HEK293 (cell line): ENCODE measurements around the gene FAM124B.

Source experiments
- CTCF ChIA-PET: fragments of 350-600 bp; formaldehyde crosslinking; extraction: SDS; loops from one replicate; lab custom pipeline; 2021; ENCODE audit warnings: antibody characterized with exemption; lab: Yijun Ruan, JAX
- POLR2A ChIA-PET: fragments of 300-600 bp; formaldehyde crosslinking; extraction: SDS; loops from one replicate; lab custom pipeline; 2020; ENCODE audit warnings: antibody characterized with exemption, inconsistent platforms; lab: Yijun Ruan, JAX
- H3K27ac ChIP-seq: fragments of 200-500 bp; sonication (Bioruptor generic); 2 replicates; pipeline ENCODE4 v1.5.1; 2014; ENCODE audit warnings: low read depth, low read length, control low read depth, inconsistent platforms; ENCODE audit errors: extremely low read depth
- H3K36me3 ChIP-seq, 2 experiments: fragments of 200-500 bp in 1 of 2; sonication (Bioruptor generic) in 1 of 2; 1 replicate in 1 of 2; 2 replicates in 1 of 2; pipeline ENCODE4 v1.5.1; 2014 to 2017; ENCODE audit warnings: inconsistent platforms in 2 of 2, low read length in 2 of 2; ENCODE audit not compliant: control insufficient read depth in 2 of 2, insufficient read depth in 1 of 2
- H3K4me1 ChIP-seq: fragments of 200-500 bp; sonication (Bioruptor generic); 2 replicates; pipeline ENCODE4 v1.5.1; 2014; ENCODE audit warnings: mild to moderate bottlenecking, low read length, inconsistent platforms; ENCODE audit not compliant: control insufficient read depth, insufficient read depth
- H3K4me3 ChIP-seq: 2 replicates; pipeline ENCODE4 v1.5.1; 2011; ENCODE audit warnings: low read depth, mild to moderate bottlenecking, control low read depth, low read length, moderate library complexity
- H3K9me3 ChIP-seq: fragments of 200-500 bp; sonication (Bioruptor generic); 2 replicates; pipeline ENCODE4 v1.5.1; 2014; ENCODE audit warnings: low read depth, low read length, inconsistent platforms; ENCODE audit not compliant: control insufficient read depth, insufficient read depth
- KLF10 ChIP-seq: fragments of 450-650 bp; IDR thresholded peaks from 2 replicates; pipeline ENCODE4 v1.5.1; 2018; ENCODE audit warnings: missing biosample characterization, mild to moderate bottlenecking, missing genetic modification characterization
- KLF8 ChIP-seq: fragments of 450-650 bp; formaldehyde crosslinking; IDR thresholded peaks from 2 replicates; pipeline ENCODE4 v1.5.1; 2016; ENCODE audit warnings: missing biosample characterization, missing genetic modification characterization
- WT1 ChIP-seq: fragments of 450-650 bp; formaldehyde crosslinking; IDR thresholded peaks from 2 replicates; pipeline ENCODE4 v1.5.1; 2016; ENCODE audit warnings: missing biosample characterization, missing genetic modification characterization
- YY2 ChIP-seq: fragments of 450-650 bp; formaldehyde crosslinking; IDR thresholded peaks from 2 replicates; pipeline ENCODE4 v1.5.1; 2016; ENCODE audit warnings: missing biosample characterization, missing genetic modification characterization
- ZBTB48 ChIP-seq: fragments of 450-650 bp; formaldehyde crosslinking; IDR thresholded peaks from 2 replicates; pipeline ENCODE4 v1.5.1; 2016; ENCODE audit warnings: missing biosample characterization, missing genetic modification characterization
- ZEB2 ChIP-seq: fragments of 450-650 bp; formaldehyde crosslinking; IDR thresholded peaks from 2 replicates; pipeline ENCODE4 v1.5.1; 2016; ENCODE audit warnings: missing biosample characterization, missing genetic modification characterization
- ZNF114 ChIP-seq: fragments of 450-650 bp; formaldehyde crosslinking; IDR thresholded peaks from 2 replicates; pipeline ENCODE4 v1.5.0; 2017; ENCODE audit warnings: missing biosample characterization, missing genetic modification characterization
- ZNF292 ChIP-seq: fragments of 450-650 bp; formaldehyde crosslinking; IDR thresholded peaks from 2 replicates; pipeline ENCODE4 v1.5.1; 2016; ENCODE audit warnings: low read depth, missing biosample characterization, missing genetic modification characterization, borderline replicate concordance
- ZNF350 ChIP-seq: fragments of 450-650 bp; formaldehyde crosslinking; IDR thresholded peaks from 2 replicates; pipeline ENCODE4 v1.5.0; 2017; ENCODE audit warnings: missing biosample characterization, mild to moderate bottlenecking, missing genetic modification characterization
- ZNF514 ChIP-seq: fragments of 450-650 bp; formaldehyde crosslinking; IDR thresholded peaks from 2 replicates; pipeline ENCODE4 v1.5.1; 2016; ENCODE audit warnings: missing biosample characterization, missing genetic modification characterization
- ZNF529 ChIP-seq: fragments of 450-650 bp; formaldehyde crosslinking; IDR thresholded peaks from 2 replicates; pipeline ENCODE4 v1.5.1; 2017; ENCODE audit warnings: missing genetic modification characterization, missing biosample characterization; ENCODE audit not compliant: insufficient replicate concordance
- ZNF830 ChIP-seq: fragments of 450-650 bp; IDR thresholded peaks from 2 replicates; pipeline ENCODE4 v1.5.0; 2018; ENCODE audit warnings: missing biosample characterization, missing genetic modification characterization, low read depth, mild to moderate bottlenecking, moderate library complexity
- TF ChIP-seq, protein P1 (sequence below): fragments of 450-650 bp; formaldehyde crosslinking; IDR thresholded peaks from 2 replicates; pipeline ENCODE4 v1.5.1; 2016; ENCODE audit warnings: missing biosample characterization, missing genetic modification characterization, low read depth
- TF ChIP-seq, protein P2 (sequence below): fragments of 450-650 bp; formaldehyde crosslinking; IDR thresholded peaks from 2 replicates; pipeline ENCODE4 v1.5.1; 2017; ENCODE audit warnings: missing biosample characterization, missing genetic modification characterization
- TF ChIP-seq, protein P3 (sequence below): fragments of 450-650 bp; formaldehyde crosslinking; IDR thresholded peaks from 2 replicates; pipeline ENCODE4 v1.5.1; 2016; ENCODE audit warnings: missing biosample characterization, missing genetic modification characterization
- TF ChIP-seq, protein P4 (sequence below): fragments of 450-650 bp; formaldehyde crosslinking; IDR thresholded peaks from 2 replicates; pipeline ENCODE4 v1.5.1; 2016; ENCODE audit warnings: missing biosample characterization, missing genetic modification characterization, borderline replicate concordance

The FAM124B gene

DNA sequence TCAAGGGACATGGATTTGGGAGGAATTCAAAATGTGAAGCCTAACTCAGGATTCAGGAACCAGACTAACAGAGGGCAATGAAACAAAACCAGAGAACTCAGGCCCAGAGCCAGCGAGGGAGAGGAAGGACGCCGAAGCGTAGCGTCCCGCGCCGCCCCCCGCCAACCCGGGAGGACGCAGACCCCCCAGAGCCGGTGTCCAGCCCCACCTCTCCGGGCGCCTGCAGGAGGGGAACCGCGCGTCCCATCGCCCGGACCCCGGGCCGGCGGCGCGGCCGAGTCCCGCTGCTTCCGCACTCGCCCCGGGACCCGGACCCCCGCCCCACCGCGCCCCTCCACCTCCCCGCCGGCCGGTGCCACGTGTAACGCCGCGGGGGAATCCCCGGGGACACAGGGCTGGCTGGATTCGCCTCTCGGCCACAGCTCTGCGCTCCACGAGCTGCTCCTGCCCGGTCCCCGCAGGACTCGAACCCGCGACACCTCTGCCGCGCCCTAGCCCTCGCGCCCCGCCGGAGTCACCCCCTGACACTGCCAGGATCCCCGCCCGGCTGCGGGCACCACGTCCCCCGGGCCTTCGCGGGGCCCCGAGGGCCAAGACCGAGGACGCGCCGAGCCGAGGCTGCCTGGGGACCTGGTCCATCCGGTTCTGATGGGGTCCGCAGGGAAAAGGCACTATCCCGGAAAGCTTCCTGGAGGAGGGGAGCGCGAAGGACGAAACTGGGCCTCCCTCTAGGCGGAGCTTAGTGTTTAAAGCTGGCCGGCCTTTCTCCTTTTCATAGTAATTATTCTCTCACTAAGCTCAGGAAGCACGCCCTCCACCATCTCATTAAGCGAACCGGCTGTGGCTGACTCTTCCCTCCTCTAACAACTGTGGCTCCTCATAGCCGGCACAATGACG, 40.4 kb upstream of the FAM124B start (continued):
- TF ChIP-seq, protein P1, sequence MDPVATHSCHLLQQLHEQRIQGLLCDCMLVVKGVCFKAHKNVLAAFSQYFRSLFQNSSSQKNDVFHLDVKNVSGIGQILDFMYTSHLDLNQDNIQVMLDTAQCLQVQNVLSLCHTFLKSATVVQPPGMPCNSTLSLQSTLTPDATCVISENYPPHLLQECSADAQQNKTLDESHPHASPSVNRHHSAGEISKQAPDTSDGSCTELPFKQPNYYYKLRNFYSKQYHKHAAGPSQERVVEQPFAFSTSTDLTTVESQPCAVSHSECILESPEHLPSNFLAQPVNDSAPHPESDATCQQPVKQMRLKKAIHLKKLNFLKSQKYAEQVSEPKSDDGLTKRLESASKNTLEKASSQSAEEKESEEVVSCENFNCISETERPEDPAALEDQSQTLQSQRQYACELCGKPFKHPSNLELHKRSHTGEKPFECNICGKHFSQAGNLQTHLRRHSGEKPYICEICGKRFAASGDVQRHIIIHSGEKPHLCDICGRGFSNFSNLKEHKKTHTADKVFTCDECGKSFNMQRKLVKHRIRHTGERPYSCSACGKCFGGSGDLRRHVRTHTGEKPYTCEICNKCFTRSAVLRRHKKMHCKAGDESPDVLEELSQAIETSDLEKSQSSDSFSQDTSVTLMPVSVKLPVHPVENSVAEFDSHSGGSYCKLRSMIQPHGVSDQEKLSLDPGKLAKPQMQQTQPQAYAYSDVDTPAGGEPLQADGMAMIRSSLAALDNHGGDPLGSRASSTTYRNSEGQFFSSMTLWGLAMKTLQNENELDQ (tag by site-specific recombination) = no peak

DNA sequence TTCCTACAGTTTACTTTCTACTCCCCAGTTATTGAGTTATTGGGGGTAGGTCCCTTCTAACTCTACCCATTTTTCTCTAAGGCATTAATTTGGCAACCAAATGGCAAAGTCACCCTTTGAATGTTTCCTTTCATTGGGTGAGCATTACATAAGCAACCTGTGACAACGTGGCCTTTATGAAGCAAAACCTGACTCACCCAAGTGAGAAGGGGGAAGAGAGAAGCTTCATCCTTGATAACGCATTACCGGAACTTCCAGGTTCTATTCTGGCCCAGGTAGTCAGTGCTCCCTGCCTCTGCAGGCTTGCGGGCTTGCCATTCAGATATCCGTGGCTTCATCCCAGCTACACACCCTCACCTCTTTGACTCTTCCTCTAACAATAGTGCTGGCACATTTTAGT, 39.1 kb upstream of the FAM124B start:
- ChIA-PET CTCF (interaction anchor here (0.8 to 2.2 kb wide), 5 partner anchors 9 to 210 kb away, joined by 3 to 6 read pairs (median 3); no protein-coding TSS in a partner anchor), POLR2A (no interaction called here)
- no peaks in the 10 kb centered on the region for H3K4me1 ChIP-seq
- H3K9me3 ChIP-seq = no peaks in the 10 kb centered on the region
- H3K4me3 ChIP-seq = no peak overlapping the region
- no peak for TF ChIP-seq KLF10 (tag by site-specific recombination)
- no peak for TF ChIP-seq ZNF114 (tag by site-specific recombination)
- TF ChIP-seq ZNF529 (tag by site-specific recombination) = no peak
- TF ChIP-seq ZNF514 (tag by site-specific recombination) = no peak
- TF ChIP-seq, protein P2, sequence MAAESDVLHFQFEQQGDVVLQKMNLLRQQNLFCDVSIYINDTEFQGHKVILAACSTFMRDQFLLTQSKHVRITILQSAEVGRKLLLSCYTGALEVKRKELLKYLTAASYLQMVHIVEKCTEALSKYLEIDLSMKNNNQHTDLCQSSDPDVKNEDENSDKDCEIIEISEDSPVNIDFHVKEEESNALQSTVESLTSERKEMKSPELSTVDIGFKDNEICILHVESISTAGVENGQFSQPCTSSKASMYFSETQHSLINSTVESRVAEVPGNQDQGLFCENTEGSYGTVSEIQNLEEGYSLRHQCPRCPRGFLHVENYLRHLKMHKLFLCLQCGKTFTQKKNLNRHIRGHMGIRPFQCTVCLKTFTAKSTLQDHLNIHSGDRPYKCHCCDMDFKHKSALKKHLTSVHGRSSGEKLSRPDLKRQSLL (tag by site-specific recombination) = no peak
- TF ChIP-seq, protein P3, sequence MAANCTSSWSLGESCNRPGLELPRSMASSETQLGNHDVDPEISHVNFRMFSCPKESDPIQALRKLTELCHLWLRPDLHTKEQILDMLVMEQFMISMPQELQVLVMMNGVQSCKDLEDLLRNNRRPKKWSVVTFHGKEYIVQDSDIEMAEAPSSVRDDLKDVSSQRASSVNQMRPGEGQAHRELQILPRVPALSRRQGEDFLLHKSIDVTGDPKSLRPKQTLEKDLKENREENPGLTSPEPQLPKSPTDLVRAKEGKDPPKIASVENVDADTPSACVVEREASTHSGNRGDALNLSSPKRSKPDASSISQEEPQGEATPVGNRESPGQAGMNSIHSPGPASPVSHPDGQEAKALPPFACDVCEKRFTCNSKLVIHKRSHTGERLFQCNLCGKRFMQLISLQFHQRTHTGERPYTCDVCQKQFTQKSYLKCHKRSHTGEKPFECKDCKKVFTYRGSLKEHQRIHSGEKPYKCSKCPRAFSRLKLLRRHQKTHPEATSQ = no peak
- no peak for TF ChIP-seq ZEB2
- TF ChIP-seq, protein P4, sequence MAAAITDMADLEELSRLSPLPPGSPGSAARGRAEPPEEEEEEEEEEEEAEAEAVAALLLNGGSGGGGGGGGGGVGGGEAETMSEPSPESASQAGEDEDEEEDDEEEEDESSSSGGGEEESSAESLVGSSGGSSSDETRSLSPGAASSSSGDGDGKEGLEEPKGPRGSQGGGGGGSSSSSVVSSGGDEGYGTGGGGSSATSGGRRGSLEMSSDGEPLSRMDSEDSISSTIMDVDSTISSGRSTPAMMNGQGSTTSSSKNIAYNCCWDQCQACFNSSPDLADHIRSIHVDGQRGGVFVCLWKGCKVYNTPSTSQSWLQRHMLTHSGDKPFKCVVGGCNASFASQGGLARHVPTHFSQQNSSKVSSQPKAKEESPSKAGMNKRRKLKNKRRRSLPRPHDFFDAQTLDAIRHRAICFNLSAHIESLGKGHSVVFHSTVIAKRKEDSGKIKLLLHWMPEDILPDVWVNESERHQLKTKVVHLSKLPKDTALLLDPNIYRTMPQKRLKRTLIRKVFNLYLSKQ (tag by site-specific recombination) = no peak
- no peak overlapping the region for H3K27ac ChIP-seq
- H3K36me3 ChIP-seq = no peaks in the 10 kb centered on the region

DNA sequence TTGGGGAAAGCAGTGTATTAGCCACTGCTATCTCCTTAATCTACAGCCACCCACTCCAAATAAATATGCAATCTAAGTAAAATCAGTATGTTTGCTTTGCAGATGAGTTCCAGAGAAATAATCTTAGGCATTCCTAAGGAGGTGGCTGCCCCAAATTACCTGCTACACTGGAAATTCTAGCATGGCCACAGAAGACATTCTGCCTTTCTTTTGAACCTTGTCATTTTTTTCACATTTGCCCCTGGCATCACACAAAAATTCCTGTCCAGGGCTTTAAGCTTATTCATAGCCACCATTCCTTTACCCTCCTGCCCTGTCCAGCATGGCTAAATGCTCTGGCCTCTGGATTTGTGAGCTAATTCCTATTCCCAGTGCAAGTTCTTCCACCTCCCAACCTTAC, 36.8 kb upstream of the FAM124B start:
- Histone ChIP-seq H3K27ac (no peak overlapping the region), H3K4me3 (no peak overlapping the region), H3K9me3 (no peaks in the 10 kb centered on the region), H3K4me1 (no peaks in the 10 kb centered on the region), H3K36me3 (no peaks in the 10 kb centered on the region)
- CTCF ChIA-PET = interaction anchor here (2.2 kb wide), 1 partner anchor 11 kb away, joined by 6 read pairs; no protein-coding TSS in a partner anchor
- TF ChIP-seq ZNF350 (tag by site-specific recombination) (no peak), KLF8 (tag by site-specific recombination) (no peak), YY2 (tag by site-specific recombination) (no peak), ZNF830 (tag by site-specific recombination) (no peak), ZBTB48 (no peak), ZNF292 (tag by site-specific recombination) (no peak), ZNF514 (tag by site-specific recombination) (no peak), WT1 (tag by site-specific recombination) (no peak)
- TF ChIP-seq, all 188 proteins: peak for 0
- POLR2A ChIA-PET = no interaction called here
